ENCODE results near the gene CIROP. TPM values are rescaled to one million over a fixed set of nuclear protein-coding genes. Genes with fewer than 3 reads are reported as not detected.

Gene CIROP
- total and polyA plus RNA-seq, 9 donors = not detected

DNA sequence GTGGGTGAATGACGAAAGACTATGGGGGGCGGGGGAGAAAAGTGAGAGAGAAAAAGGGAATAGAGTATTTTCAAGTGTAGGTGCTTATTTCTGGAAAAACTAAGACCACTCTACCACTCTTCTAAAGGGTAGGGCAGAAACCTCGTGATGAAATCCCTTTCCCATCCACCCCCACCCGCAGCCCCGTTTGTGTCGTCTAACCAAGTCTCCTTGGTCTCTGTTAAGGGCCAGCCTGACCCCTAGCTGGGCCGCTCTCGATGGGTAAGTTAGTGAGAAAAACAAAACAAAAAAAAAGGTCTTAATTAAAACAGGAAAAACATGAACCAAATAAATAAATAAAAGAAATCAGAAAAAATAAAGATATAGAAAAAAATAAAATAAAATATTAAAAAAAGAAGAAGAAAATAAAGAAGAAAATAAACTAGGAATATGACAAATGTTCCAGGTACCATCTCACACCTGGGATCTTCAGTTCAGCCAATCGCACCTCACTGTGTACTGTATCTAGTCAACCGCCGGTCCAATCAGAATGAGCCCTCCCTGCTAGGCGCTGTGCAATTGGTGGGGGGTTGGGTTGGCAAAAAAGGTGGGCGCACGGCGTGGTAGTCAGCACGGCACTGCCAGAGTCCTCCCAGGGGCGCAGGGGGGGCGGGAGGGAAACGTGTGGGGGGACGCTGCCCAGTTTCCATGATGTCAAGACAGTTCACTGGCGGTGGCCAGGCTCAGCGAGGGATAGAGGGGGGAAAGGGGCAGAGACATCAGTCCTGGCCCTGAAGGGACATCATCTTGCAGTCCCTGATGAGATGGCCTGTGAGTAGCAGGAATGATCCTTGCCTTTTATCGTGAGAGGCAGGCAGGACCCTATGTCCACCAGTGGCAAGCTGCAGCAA lies 37.7 kb downstream of the CIROP start:
- 86% methylated on average over 9 of the region's 23 CpGs for WGBS (ENCODE audit: insufficient coverage)
- H3K4me3 ChIP-seq (ENCODE audit: low read length) = no peak overlapping the region
- H3K4me1 ChIP-seq (ENCODE audit: control insufficient read depth, insufficient read depth, low read length) = peaks cover 26% of the 10 kb centered on the region
- no peak overlapping the region for H3K27ac ChIP-seq (ENCODE audit: low read length)
- no peak for DNase-seq
- H3K27me3 ChIP-seq (ENCODE audit: control insufficient read depth, insufficient read depth, low read length) = no peaks in the 10 kb centered on the region
- no peaks in the 10 kb centered on the region for H3K9me3 ChIP-seq (replicated peaks; ENCODE audit: control insufficient read depth, low read depth, low read length)
- H3K36me3 ChIP-seq (ENCODE audit: control insufficient read depth, insufficient read depth, low read length) = peaks cover 69% of the 10 kb centered on the region

DNA sequence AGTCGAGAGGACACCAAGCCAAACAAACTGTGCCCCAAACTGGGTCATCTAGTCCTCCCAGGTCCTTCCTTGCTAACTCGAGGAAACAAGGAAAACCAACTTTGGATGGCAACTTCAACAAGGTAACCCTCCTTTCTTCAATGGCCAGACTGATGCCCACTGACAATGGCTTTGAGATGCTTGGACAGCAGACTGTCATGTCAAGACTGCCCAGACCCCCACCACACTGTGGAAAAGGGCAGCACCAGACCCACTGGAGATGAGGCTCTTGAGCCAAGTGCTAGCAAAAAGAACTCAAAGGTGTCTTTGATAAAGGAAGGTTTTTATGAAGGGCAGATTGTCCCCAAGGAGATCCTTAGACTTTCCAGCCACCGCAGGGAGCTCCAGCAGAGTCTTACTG lies 38.4 kb downstream of the CIROP start:
- Histone ChIP-seq H3K4me1 (ENCODE audit: control insufficient read depth, insufficient read depth, low read length) (peaks cover 21% of the 10 kb centered on the region), H3K27ac (ENCODE audit: low read length) (no peak overlapping the region), H3K4me3 (ENCODE audit: low read length) (no peak overlapping the region), H3K9me3 (replicated peaks; ENCODE audit: control insufficient read depth, low read depth, low read length) (no peaks in the 10 kb centered on the region), H3K36me3 (ENCODE audit: control insufficient read depth, insufficient read depth, low read length) (peaks cover 72% of the 10 kb centered on the region), H3K27me3 (ENCODE audit: control insufficient read depth, insufficient read depth, low read length) (no peaks in the 10 kb centered on the region)
- DNase-seq = no peak
- WGBS (ENCODE audit: insufficient coverage) = 92% methylated on average over 2 of the region's 3 CpGs

DNA sequence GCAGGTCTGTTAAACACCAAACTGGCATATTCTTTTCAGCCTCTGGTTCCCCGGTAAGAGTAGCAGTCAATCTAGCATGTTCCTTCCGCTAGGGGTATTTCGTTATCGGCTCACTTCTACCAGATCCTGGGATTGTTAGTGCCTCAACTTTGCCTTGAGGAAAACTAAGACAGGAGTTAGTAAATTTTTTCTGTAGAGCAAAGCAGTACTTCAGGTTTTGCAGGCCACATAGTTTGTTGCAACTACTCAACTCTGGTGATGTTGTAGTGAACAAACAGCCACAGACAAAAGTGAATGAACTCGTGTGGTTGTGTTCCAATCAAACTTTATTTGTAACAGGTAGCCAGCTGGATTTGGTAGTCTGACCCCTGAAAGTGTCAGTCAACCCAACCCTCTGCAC lies 41.2 kb downstream of the CIROP start:
- peaks cover 6% of the 10 kb centered on the region for H3K4me1 ChIP-seq (ENCODE audit: control insufficient read depth, insufficient read depth, low read length)
- DNase-seq = no peak
- WGBS (ENCODE audit: insufficient coverage) = 93% methylated on average over 5 of the region's 5 CpGs
- H3K36me3 ChIP-seq (ENCODE audit: control insufficient read depth, insufficient read depth, low read length) = peaks cover 85% of the 10 kb centered on the region
- H3K27ac ChIP-seq (ENCODE audit: low read length) = no peak overlapping the region
- no peaks in the 10 kb centered on the region for H3K27me3 ChIP-seq (ENCODE audit: control insufficient read depth, insufficient read depth, low read length)
- no peaks in the 10 kb centered on the region for H3K9me3 ChIP-seq (replicated peaks; ENCODE audit: control insufficient read depth, low read depth, low read length)
- H3K4me3 ChIP-seq (ENCODE audit: low read length) = no peak overlapping the region

DNA sequence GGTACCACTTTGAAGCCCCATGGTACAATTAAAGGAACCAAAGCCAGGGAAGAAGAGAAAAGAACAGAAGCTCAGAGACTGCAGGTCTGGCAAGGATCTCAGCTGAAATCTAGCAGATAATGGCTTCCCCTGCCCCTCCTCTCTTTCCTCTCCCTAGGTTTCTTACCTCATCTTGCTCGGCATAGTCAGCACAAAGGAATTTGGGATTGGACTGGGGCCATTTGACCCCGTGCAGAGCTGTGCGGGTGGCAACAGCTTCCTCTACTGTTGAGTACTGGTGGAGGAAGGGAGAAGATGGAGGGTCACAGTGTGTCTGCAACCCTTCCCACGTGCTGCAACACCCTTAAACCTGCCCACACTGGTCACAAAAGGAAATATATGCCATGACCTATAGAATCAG lies 42.8 kb downstream of the CIROP start:
- DNase-seq = peak; percentile 56
- WGBS (ENCODE audit: insufficient coverage) = no CpG with 5 or more reads among the region's 4 CpGs
- Histone ChIP-seq H3K27me3 (ENCODE audit: control insufficient read depth, insufficient read depth, low read length) (no peaks in the 10 kb centered on the region), H3K9me3 (replicated peaks; ENCODE audit: control insufficient read depth, low read depth, low read length) (no peaks in the 10 kb centered on the region), H3K27ac (ENCODE audit: low read length) (no peak overlapping the region), H3K36me3 (ENCODE audit: control insufficient read depth, insufficient read depth, low read length) (peaks cover 75% of the 10 kb centered on the region), H3K4me1 (ENCODE audit: control insufficient read depth, insufficient read depth, low read length) (peaks cover 10% of the 10 kb centered on the region), H3K4me3 (ENCODE audit: low read length) (no peak overlapping the region)

DNA sequence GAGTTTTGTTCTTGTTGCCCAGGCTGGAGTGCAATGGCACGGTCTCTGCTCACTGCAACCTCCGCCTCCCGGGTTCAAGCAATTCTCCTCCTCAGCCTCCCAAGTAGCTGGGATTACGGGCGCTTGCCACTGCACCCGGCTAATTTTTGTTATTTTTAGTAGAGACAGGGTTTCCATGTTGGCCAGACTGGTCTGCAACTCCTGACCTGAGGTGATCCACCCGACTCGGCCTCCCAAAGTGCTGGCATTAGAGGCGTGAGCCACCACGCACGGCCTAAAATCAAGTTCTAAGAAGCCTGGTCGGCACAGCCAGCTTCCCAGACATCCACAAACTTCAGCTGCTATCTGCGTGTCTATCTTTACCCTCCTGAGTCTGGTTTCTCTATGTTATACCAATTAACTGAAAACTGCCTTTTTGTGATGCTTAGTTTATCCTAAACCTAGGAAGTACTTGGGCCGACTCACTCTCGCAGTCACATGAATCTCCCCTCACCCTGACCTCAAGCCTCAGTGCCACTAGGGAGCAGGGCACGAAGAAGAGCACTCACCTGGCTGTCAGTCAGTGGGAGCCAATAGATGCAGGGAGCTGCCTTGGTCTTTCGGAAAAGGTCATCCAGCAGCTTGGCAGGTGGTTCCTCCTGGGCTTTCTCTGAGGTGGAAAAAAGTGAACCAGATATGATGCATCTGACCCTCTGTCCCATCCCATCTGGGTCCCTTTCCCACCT lies 44.1 kb downstream of the CIROP start:
- peaks cover 64% of the 10 kb centered on the region for H3K36me3 ChIP-seq (ENCODE audit: control insufficient read depth, insufficient read depth, low read length)
- 80% methylated on average over 4 of the region's 17 CpGs for WGBS (ENCODE audit: insufficient coverage)
- peaks cover 23% of the 10 kb centered on the region for H3K4me1 ChIP-seq (ENCODE audit: control insufficient read depth, insufficient read depth, low read length)
- no peak overlapping the region for H3K4me3 ChIP-seq (ENCODE audit: low read length)
- no peaks in the 10 kb centered on the region for H3K27me3 ChIP-seq (ENCODE audit: control insufficient read depth, insufficient read depth, low read length)
- H3K9me3 ChIP-seq (replicated peaks; ENCODE audit: control insufficient read depth, low read depth, low read length) = no peaks in the 10 kb centered on the region
- no peak for DNase-seq
- H3K27ac ChIP-seq (ENCODE audit: low read length) = no peak overlapping the region

DNA sequence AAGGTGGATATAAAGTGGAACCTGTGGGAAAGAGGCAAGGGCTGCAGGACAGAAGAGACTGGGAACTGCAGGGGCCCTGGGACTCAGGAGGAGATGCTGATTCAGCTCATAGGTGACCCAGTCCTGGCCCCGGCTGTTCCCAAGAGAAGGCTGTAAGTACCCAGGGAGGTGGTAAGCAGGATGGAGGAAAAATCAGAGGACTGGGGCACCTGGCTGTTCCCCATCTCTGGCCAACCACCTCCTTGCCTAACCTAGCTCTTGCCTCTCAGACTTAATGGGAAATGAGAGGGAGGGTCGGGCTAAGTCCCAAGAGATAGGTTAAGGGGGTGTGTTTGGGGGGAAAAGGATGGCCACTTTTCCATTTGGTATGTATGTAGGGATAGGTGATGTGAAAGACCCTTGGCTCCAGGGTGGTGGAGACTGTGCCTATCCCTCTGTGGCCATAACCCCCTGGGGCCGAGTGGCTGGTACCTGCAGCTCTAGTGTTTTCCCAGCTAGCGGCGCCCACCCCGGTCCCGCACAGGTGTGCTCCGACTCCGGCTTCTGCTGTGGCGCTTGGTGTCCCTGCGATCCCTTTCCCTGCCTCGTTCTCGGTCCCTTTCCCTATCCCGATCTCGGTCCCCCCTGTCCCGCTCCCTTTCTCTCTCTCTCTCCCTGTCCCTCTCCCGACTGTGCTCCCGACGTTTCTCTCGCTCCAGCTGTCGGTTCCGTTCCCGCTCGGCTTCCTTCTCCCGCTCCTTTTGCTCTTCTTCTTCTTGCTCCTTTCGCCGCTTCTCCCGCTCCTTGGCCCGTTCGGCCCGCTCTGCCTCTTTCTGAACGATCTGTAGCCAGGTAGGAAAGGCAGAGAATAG lies 45.9 kb downstream of the CIROP start:
- Histone ChIP-seq H3K27me3 (ENCODE audit: control insufficient read depth, insufficient read depth, low read length) (no peaks in the 10 kb centered on the region), H3K36me3 (ENCODE audit: control insufficient read depth, insufficient read depth, low read length) (peaks cover 52% of the 10 kb centered on the region), H3K27ac (ENCODE audit: low read length) (no peak overlapping the region), H3K4me1 (ENCODE audit: control insufficient read depth, insufficient read depth, low read length) (peaks cover 26% of the 10 kb centered on the region), H3K9me3 (replicated peaks; ENCODE audit: control insufficient read depth, low read depth, low read length) (no peaks in the 10 kb centered on the region), H3K4me3 (ENCODE audit: low read length) (no peak overlapping the region)
- WGBS (ENCODE audit: insufficient coverage) = 80% methylated on average over 30 of the region's 32 CpGs
- DNase-seq = peak; percentile 30

DNA sequence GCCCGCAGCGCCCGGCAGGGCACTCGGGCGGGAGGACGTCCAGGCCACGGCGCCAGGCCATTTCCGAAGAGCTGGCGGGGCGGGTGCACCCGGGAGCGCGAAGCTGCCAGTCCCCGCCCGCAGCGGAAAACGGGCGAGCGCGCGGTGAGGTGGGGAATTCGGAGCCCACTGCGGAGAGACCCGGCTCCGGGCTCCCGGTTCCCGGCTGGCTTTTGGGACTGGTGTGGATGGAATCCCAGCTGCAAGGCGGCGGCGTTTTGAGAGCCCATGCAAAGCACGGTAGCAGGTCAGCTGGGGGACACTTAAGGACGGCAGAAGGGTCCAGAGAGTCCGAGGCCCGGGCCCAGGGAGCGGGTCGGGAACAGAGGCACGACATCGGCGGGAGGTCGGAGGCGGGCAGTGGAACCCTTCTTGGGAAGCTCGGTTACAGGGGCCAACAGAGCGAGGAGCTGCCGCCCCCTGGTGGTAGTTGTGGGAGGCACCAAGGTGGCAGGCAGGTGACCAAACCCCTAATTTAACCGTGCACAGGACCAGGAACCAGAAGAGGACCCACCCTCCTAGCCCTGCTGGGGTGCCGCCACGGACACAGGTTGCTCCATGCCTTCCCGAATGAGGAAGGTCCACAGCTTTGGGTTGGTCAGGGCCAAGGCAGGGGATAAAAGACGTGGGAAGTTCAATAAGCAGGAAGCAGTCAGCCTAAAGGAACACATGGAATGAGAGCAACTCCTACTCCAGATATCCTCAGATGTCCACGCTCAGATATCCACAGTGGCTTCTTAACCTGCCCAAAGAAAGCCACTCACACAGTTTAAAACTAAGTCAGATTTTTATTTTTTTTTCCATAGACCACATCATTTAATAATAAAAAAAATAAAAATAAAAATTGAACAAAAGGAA lies 46.8 kb downstream of the CIROP start:
- Histone ChIP-seq H3K4me1 (ENCODE audit: control insufficient read depth, insufficient read depth, low read length) (peaks cover 26% of the 10 kb centered on the region), H3K36me3 (ENCODE audit: control insufficient read depth, insufficient read depth, low read length) (peaks cover 43% of the 10 kb centered on the region), H3K4me3 (ENCODE audit: low read length) (peak overlapping the region; percentile 65), H3K27me3 (ENCODE audit: control insufficient read depth, insufficient read depth, low read length) (no peaks in the 10 kb centered on the region), H3K9me3 (replicated peaks; ENCODE audit: control insufficient read depth, low read depth, low read length) (no peaks in the 10 kb centered on the region), H3K27ac (ENCODE audit: low read length) (peak overlapping the region; percentile 84)
- DNase-seq = peak; percentile 93
- 1% methylated on average over 44 of the region's 51 CpGs for WGBS (ENCODE audit: insufficient coverage)

DNA sequence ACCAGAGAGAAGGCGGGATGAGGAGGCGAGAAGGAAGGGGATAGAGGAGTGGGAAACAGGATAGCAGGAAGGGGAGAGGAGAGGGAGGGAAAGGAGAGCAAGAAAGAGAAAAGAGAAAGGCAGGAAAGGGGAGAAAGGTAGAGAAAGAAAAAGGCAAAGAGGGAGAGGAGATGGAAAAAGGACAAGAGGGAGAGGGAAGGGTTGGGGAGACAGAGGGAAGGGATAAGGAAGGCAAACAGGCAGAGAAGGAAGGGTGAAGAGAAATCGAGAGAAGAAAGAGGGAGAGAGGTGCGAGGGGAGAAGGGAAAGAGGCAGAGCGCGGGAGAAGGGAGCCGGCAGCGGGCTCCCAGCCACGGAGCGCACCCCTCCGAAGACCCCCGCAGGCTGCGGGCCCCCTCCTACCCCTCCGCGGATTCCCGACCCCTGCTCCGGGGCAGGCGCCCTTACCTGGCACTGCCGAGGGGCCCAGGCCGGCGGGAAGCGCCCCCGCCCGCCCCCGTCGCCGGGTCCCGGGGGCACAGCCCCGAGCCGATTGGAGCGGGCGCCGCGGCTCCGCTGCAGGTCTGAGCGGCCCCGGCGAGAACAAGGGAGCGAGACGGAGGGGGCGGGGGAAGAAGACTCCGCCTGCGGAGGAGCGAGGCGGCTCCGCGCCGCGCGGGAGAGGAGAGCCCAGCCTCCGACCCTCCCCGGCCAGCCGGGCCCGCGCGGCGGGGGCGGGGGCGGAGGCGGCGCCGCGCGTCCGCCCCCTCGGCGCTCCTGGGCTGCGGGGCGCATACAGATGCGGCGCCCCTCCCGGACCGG lies 47.6 kb downstream of the CIROP start, which contains the start of gene CDH24:
TSS of gene CDH24 (minus strand) at position 565 of the 801 bp plus-strand sequence. CDS start 1,787 bp downstream, outside the sequence.
- H3K4me3 ChIP-seq (ENCODE audit: low read length) = peak within 1 kb of the TSS; percentile 65
- H3K36me3 ChIP-seq (ENCODE audit: control insufficient read depth, insufficient read depth, low read length) = peaks cover 34% of the 10 kb centered on the region
- peak within 1 kb of the TSS; percentile 84 for H3K27ac ChIP-seq (ENCODE audit: low read length)

More for the DNA sequence above, 47.6 kb downstream of the CIROP start, which contains the start of gene CDH24:
- Histone ChIP-seq H3K4me1 (ENCODE audit: control insufficient read depth, insufficient read depth, low read length) (peaks cover 23% of the 10 kb centered on the region), H3K27me3 (ENCODE audit: control insufficient read depth, insufficient read depth, low read length) (no peaks in the 10 kb centered on the region), H3K9me3 (replicated peaks; ENCODE audit: control insufficient read depth, low read depth, low read length) (no peaks in the 10 kb centered on the region)
- peak; percentile 92 for DNase-seq
- WGBS (ENCODE audit: insufficient coverage) = 1% methylated on average over 63 of the region's 73 CpGs
